Transverse colon (tissue), 4 donors: ENCODE results near the gene GRAMD1B.

ENCODE experiments used
- EP300 ChIP-seq: sonication (generic); formaldehyde crosslinking; IDR thresholded peaks from one replicate; pipeline ENCODE4 v1.6.1; 2017; ENCODE audit warnings: antibody characterized with exemption, low read depth
- POLR2A ChIP-seq: fragments of 450-650 bp; IDR thresholded peaks from one replicate; pipeline ENCODE4 v1.6.1; 2016; ENCODE audit warnings: antibody characterized with exemption, mild to moderate bottlenecking, moderate library complexity
- POLR2AphosphoS5 ChIP-seq, 3 donors: sonication (generic); formaldehyde crosslinking; IDR thresholded peaks; one replicate each; pipeline ENCODE4 v1.6.1; 2016; ENCODE audit warnings: antibody characterized with exemption in 3 of 3
- TF ChIP-seq, protein P1 (sequence below), 5 experiments: fragments of 200-600 bp in 3 of 5; fragments of 450-650 bp in 2 of 5; sonication (generic) in 3 of 5; IDR thresholded peaks; 1 replicate in 2 of 5; 2 replicates in 3 of 5; pipeline ENCODE4 v1.5.1; 2016 to 2017; ENCODE audit warnings: antibody characterized with exemption in 5 of 5, inconsistent platforms in 3 of 5, mild to moderate bottlenecking in 2 of 5, moderate library complexity in 1 of 5

DNA sequence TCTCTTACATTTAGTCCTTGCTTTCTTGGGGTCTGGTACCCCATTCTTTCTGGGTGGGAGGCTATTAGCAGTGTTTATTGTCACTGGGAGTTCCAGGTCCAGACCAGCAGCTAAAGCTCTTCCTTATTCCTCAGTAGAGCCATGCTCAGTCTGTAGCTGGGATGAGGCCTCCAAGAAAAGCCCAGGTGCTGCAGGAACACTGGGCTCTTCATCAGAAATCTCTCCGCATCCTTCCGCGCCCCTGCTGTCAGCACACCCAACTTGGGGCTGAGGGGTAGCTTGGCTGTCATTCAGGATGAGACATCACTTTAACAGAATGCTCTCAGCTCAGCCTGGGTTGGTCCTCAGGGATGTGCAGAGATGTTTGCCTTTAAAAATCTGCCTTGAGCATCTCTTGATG is 97.5 kb downstream of the GRAMD1B start:
- TF ChIP-seq, protein P1, sequence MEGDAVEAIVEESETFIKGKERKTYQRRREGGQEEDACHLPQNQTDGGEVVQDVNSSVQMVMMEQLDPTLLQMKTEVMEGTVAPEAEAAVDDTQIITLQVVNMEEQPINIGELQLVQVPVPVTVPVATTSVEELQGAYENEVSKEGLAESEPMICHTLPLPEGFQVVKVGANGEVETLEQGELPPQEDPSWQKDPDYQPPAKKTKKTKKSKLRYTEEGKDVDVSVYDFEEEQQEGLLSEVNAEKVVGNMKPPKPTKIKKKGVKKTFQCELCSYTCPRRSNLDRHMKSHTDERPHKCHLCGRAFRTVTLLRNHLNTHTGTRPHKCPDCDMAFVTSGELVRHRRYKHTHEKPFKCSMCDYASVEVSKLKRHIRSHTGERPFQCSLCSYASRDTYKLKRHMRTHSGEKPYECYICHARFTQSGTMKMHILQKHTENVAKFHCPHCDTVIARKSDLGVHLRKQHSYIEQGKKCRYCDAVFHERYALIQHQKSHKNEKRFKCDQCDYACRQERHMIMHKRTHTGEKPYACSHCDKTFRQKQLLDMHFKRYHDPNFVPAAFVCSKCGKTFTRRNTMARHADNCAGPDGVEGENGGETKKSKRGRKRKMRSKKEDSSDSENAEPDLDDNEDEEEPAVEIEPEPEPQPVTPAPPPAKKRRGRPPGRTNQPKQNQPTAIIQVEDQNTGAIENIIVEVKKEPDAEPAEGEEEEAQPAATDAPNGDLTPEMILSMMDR (IDR thresholded peaks at IDR 0.05), result no peak
- TF ChIP-seq POLR2AphosphoS5 (IDR thresholded peaks at IDR 0.05) (no peak), POLR2A (no peak), EP300 (no peak)
